Pancreas (tissue), 10 donors: ENCODE measurements around the gene DBNDD2. TPM values are rescaled to one million over a fixed set of nuclear protein-coding genes. Genes with fewer than 3 reads are reported as not detected.

Experiments
- ATAC-seq, 4 donors: fragments of 200-7000 bp; cut with Tn5 transposase; one replicate each; pipeline versions ENCODE4 v1.8.0 to v1.9.1; 2020; ENCODE audit warnings: mild to moderate bottlenecking in 4 of 4, moderate library complexity in 4 of 4
- DNase-seq, 6 donors: peaks; one replicate each; pipeline ENCODE4 v3.0.0-alpha.2; 2020
- FAIRE-seq: peaks from 2 replicates; lab custom pipeline; 2012; peaks lifted over from hg19 to GRCh38; lab: Jason Lieb, UNC
- H3K27ac ChIP-seq, 4 donors: fragments of 200-600 bp; sonication (generic); 1 replicate in 3 of 4; 2 replicates in 1 of 4; pipeline versions ENCODE4 v1.5.0 to v1.8.0; 2020
- H3K27me3 ChIP-seq, 4 donors: fragments of 200-600 bp; one replicate each; pipeline ENCODE4 v1.8.0; 2021
- H3K36me3 ChIP-seq, 3 donors: fragments of 200-600 bp; sonication (generic) in 1 of 3; one replicate each; pipeline versions ENCODE4 v1.5.0 to v1.8.0; 2020 to 2021
- H3K4me1 ChIP-seq, 3 donors: fragments of 200-600 bp; one replicate each; pipeline ENCODE4 v1.8.0; 2021
- H3K4me3 ChIP-seq, 4 donors: fragments of 200-600 bp; sonication (generic) in 2 of 4; one replicate each; pipeline versions ENCODE4 v1.5.0 to v1.8.0; 2020 to 2021
- H3K9me3 ChIP-seq, 4 donors: fragments of 200-600 bp; one replicate each; pipeline ENCODE4 v1.8.0; 2021
- WGBS, 2 donors: extraction: QIAGEN DNeasy Blood & Tissue Kit; methylation state at CpG; one replicate each; pipeline ENCODE4 v1.1.7; 2013; 5-methylcytosine and 5-hydroxymethylcytosine counted together
- intact Hi-C, 3 donors: fragments of 100-400 bp; cut with DNase I; formaldehyde crosslinking; loops; one replicate each; pipeline versions ENCODE4 v1.11.1 to v1.14.2; 2022
- polyA plus RNA-seq, 2 donors: library from polyadenylated mRNA; stranded (reverse); fragments of 200-250 nt; gene quantifications; one replicate each; pipeline ENCODE4 v1.2.3, GENCODE V29; 2013
- total RNA-seq, 6 donors: library from RNA; stranded (reverse); fragmentation: NEBNext Ultra II Directional in 4 of 6; extraction: Animal tissue kit (Norgen Biotek cat#: 25700) in 4 of 6; gene quantifications; one replicate each; pipeline versions ENCODE4 v1.2.1 to v1.2.4, GENCODE V29; 2021 to 2023
- TF ChIP-seq, protein P1 (sequence below), 4 donors: fragments of 200-600 bp; sonication (generic) in 3 of 4; IDR thresholded peaks; one replicate each; pipeline versions ENCODE4 v1.5.0 to v1.8.0; 2021; ENCODE audit warnings: antibody characterized with exemption in 4 of 4
- donor health status: healthy with polysubstance abuse.
- donor health status: DM: no; HTN: no; CAD: no; lungs with moderate emphysema.
- donor health status: DM: no; HTN: no; CAD: no.
- donor health status: control.
- donor health status: control.
- donor health status: Bipolar disorder and iron deficiency.
- donor health status: DM: yes; HTN: yes; CAD: no.
- donor health status: DM: no; HTN: no; CAD: no.
- donor health status: DM: no; HTN: no; CAD: no.
- donor health status: DM: yes; HTN: yes; CAD: no.

The DBNDD2 gene
- total and polyA plus RNA-seq, 8 donors = 11.6 to 31.0 (median 18.5) TPM

DNA sequence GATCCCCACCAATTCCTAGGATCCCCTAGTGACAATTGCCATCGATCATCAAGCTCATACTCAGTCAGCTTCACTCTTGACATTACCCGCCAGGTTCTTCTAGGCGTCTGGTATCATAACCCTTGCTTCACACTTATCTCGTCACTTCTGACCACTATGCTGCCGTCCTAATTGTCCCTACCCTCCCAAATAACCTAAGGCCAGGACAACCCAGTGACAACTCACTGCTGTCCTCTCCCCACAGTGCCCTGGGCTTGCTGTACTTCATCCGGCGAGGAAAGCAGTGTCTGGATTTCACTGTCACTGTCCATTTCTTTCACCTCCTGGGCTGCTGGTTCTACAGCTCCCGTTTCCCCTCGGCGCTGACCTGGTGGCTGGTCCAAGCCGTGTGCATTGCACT lies 41.5 kb upstream of the DBNDD2 start:
- intact Hi-C loops = no loop called here
- TF ChIP-seq, protein P1, sequence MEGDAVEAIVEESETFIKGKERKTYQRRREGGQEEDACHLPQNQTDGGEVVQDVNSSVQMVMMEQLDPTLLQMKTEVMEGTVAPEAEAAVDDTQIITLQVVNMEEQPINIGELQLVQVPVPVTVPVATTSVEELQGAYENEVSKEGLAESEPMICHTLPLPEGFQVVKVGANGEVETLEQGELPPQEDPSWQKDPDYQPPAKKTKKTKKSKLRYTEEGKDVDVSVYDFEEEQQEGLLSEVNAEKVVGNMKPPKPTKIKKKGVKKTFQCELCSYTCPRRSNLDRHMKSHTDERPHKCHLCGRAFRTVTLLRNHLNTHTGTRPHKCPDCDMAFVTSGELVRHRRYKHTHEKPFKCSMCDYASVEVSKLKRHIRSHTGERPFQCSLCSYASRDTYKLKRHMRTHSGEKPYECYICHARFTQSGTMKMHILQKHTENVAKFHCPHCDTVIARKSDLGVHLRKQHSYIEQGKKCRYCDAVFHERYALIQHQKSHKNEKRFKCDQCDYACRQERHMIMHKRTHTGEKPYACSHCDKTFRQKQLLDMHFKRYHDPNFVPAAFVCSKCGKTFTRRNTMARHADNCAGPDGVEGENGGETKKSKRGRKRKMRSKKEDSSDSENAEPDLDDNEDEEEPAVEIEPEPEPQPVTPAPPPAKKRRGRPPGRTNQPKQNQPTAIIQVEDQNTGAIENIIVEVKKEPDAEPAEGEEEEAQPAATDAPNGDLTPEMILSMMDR (IDR thresholded peaks at IDR 0.05) = no peak
- Histone ChIP-seq H3K4me3 (no peak overlapping the region), H3K27me3 (no peaks in the 10 kb centered on the region), H3K27ac (no peak overlapping the region), H3K9me3 (no peaks in the 10 kb centered on the region), H3K4me1 (peaks cover 0 to 18% (median 12%) of the 10 kb centered on the region in 3 donors), H3K36me3 (peaks cover 0 to 13% (median 0%) of the 10 kb centered on the region in 3 donors)
- 88 to 89% methylated on average over 11 of the region's 11 CpGs for WGBS, 2 donors
- FAIRE-seq (no peak), ATAC-seq (no peak), DNase-seq (no peak)

DNA sequence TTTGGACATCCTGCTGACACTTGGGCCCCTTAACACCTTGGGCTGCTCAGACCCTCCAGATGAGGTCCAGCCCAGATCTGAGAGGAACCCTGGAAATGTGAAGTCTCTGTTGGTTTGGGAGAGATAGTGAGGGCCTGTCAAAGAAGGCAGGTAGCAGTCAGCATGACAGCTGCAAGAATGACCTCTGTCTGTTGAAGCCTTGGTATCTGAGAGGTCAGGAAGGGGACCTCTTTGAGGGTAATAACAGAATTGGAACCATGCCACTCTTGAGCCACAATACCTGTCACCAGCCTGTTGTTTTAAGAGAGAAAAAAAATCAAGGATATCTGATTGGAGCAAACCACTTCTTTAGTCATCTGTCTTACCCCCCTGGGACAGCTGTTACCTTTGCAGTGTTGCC lies 41.0 kb upstream of the DBNDD2 start:
- DNase-seq = no peak
- no peak for FAIRE-seq
- Histone ChIP-seq H3K4me3 (no peak overlapping the region), H3K4me1 (peaks cover 0 to 13% (median 10%) of the 10 kb centered on the region in 3 donors), H3K9me3 (no peaks in the 10 kb centered on the region), H3K36me3 (peaks cover 0 to 13% (median 0%) of the 10 kb centered on the region in 3 donors), H3K27ac (no peak overlapping the region), H3K27me3 (no peaks in the 10 kb centered on the region)
- TF ChIP-seq, protein P1 (IDR thresholded peaks at IDR 0.05) = no peak
- ATAC-seq = no peak
- intact Hi-C loops = no loop called here

DNA sequence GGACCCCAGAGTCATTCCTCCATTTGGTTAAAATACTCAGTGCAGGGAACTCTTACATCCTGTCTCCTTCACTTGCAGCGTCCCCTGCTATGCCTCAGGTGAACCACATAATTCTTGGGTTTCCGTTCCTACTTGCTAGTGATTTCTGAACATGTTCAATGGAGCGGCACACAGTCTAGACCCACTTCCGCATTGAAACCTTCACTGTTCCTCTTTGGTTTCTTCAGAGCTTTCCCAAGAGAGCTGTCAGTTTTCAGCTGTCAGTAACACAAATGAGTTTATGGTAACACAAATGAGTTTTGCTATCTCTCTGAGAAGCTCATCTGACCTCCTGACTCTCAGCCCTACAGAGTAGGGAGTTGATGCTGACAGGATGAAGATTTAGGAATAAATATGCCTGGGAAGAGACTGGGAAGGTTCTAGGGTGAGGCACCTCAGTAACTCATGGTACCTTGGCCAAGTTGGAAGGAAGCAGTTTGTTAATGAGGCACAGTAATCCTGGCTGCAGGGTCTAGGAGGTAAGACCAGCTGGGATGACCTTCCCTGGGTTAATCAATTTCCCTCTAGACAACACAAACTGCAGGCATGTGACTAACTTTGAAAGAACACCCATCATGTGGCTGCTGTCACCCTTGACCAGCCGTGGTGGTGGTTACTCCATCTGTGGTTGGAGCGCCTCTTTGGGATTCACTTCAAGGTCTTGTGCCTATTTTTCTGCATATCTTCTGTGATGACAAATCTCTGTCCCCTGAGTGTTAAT lies 39.7 kb upstream of the DBNDD2 start:
- FAIRE-seq = no peak
- TF ChIP-seq, protein P1 (IDR thresholded peaks at IDR 0.05) = no peak
- WGBS, 2 donors = 87 to 89% methylated on average over 6 of the region's 6 CpGs

DNA sequence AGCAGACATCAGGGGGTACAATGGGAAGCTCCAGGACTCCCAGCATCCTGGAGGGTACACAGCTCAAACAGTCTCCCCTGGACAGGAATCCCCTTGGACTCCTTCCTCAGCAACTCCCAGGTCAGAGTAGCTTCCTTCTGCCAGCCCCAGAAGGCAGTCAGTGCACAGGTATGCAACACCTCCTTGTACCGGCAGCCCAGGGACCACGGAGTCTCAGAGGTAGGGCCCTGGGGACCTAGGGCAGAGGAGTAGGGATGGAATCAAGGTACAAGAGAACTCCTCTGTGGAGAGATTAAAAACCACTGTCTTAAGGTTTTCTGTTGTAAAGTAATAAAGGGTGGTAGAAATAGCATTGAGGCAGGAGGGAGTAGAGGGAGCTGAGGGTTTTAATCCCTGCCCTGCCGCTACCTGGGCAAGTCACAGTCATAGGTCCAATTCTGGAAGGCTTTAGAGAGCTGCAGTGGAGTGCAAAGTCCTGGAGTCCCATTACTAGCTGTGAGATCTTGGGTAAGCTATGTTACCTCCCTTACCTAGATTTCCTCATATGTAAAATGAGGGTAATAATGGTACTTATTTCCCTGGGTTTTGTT lies 37.4 kb upstream of the DBNDD2 start:
- H3K9me3 ChIP-seq = no peaks in the 10 kb centered on the region
- DNase-seq = no peak
- H3K27me3 ChIP-seq = no peaks in the 10 kb centered on the region
- ATAC-seq = no peak
- no peak overlapping the region for H3K27ac ChIP-seq
- TF ChIP-seq, protein P1 (IDR thresholded peaks at IDR 0.05) = no peak
- intact Hi-C loops = loop anchor here in 1 of 3 donors (5.0 kb wide), 1 partner anchor 67 kb away; no protein-coding TSS in a partner anchor
- H3K4me3 ChIP-seq = no peak overlapping the region
- FAIRE-seq = no peak
- H3K36me3 ChIP-seq = peaks cover 0 to 13% (median 0%) of the 10 kb centered on the region in 3 donors
- no peaks in the 10 kb centered on the region for H3K4me1 ChIP-seq
- WGBS, 2 donors = 74 to 75% methylated on average over 3 of the region's 3 CpGs

More for the DNA sequence above, 39.7 kb upstream of the DBNDD2 start:
- no peaks in the 10 kb centered on the region for H3K27me3 ChIP-seq
- DNase-seq (no peak), ATAC-seq (no peak)
- no peak overlapping the region for H3K4me3 ChIP-seq
- no peaks in the 10 kb centered on the region for H3K9me3 ChIP-seq
- H3K36me3 ChIP-seq = peaks cover 0 to 13% (median 0%) of the 10 kb centered on the region in 3 donors
- no peak overlapping the region for H3K27ac ChIP-seq
- intact Hi-C loops = no loop called here
- peaks cover 0 to 8% (median 5%) of the 10 kb centered on the region in 3 donors for H3K4me1 ChIP-seq
